ENCODE data around the gene TMEM87B.

TMEM87B gene

GRCh38 chr2:112153179-112153490, 98.1 kb downstream of the TMEM87B start:
- DNase-seq: no peak

- DNase-seq: no peak
Measured at GRCh38 chr2:112153501-112153900, 98.4 kb downstream of the TMEM87B start.

GRCh38 chr2:112154246-112155117, 99.4 kb downstream of the TMEM87B start:
- DNase-seq: no peak

- DNase-seq: no peak
Measured at GRCh38 chr2:112155331-112156151, 100.5 kb downstream of the TMEM87B start.

GRCh38 chr2:112156152-112156986, 101.3 kb downstream of the TMEM87B start:
- no peak for DNase-seq

GRCh38 chr2:112157472-112157871, 102.4 kb downstream of the TMEM87B start:
- DNase-seq: no peak

GRCh38 chr2:112159454-112159921, 104.4 kb downstream of the TMEM87B start:
- no peak for DNase-seq

- no peak for DNase-seq
Measured at GRCh38 chr2:112160283-112161250, 105.5 kb downstream of the TMEM87B start.

GRCh38 chr2:112161431-112162145, 106.5 kb downstream of the TMEM87B start:
- DNase-seq: peak; percentile 30

- no peak for DNase-seq
Measured at GRCh38 chr2:112162341-112162740, 107.3 kb downstream of the TMEM87B start.

GRCh38 chr2:112162956-112163355, 107.9 kb downstream of the TMEM87B start:
- DNase-seq: no peak

GRCh38 chr2:112163541-112163981, 108.5 kb downstream of the TMEM87B start:
- no peak for DNase-seq

GRCh38 chr2:112164876-112165275, 109.8 kb downstream of the TMEM87B start:
- no peak for DNase-seq

GRCh38 chr2:112165296-112165695, 110.2 kb downstream of the TMEM87B start:
- DNase-seq: no peak

GRCh38 chr2:112166806-112167499, 111.9 kb downstream of the TMEM87B start:
- no peak for DNase-seq

- DNase-seq: no peak
Measured at GRCh38 chr2:112168422-112169124, 113.5 kb downstream of the TMEM87B start.

Data from NCI-H1105 (cell line).